ENCODE measurements around the gene SLC6A3.

DNA sequence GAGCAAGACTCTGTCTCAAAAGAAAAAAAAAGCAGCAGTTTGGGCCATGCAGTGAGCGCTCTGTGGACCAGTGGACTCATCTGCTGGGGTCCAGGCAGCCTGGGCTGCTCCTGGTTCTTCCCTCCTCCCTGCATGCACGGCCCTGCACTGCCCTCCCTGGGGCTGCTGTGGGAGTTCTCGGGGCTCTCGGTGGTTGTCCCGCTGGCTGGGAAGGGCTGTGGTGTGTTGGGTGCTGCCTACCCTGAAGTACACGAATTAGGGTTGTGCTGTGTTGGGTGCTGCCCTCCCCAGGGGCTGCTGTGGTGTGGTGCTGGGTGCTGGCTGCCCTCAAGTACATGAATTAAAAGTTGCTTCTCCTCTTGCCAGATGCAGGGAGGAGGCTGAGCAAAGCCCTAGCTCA lies 82.1 kb downstream of the SLC6A3 start:
- TF ChIP-seq, protein P1, sequence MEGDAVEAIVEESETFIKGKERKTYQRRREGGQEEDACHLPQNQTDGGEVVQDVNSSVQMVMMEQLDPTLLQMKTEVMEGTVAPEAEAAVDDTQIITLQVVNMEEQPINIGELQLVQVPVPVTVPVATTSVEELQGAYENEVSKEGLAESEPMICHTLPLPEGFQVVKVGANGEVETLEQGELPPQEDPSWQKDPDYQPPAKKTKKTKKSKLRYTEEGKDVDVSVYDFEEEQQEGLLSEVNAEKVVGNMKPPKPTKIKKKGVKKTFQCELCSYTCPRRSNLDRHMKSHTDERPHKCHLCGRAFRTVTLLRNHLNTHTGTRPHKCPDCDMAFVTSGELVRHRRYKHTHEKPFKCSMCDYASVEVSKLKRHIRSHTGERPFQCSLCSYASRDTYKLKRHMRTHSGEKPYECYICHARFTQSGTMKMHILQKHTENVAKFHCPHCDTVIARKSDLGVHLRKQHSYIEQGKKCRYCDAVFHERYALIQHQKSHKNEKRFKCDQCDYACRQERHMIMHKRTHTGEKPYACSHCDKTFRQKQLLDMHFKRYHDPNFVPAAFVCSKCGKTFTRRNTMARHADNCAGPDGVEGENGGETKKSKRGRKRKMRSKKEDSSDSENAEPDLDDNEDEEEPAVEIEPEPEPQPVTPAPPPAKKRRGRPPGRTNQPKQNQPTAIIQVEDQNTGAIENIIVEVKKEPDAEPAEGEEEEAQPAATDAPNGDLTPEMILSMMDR (IDR thresholded peaks at IDR 0.05 in 8 of 11, conservative IDR thresholded peaks at IDR 0.05 in 3 of 11): no peak
- TF ChIP-seq POLR2AphosphoS5 (IDR thresholded peaks at IDR 0.05): no peak

Measured in spleen (tissue), 7 donors.